ENCODE measurements around the gene SLC7A7.
"Not testable (repeated sequence)": the region's sequence is repeated elsewhere in the genome, so short reads cannot be mapped to it uniquely, and the experiment has no call there.

The SLC7A7 gene

DNA sequence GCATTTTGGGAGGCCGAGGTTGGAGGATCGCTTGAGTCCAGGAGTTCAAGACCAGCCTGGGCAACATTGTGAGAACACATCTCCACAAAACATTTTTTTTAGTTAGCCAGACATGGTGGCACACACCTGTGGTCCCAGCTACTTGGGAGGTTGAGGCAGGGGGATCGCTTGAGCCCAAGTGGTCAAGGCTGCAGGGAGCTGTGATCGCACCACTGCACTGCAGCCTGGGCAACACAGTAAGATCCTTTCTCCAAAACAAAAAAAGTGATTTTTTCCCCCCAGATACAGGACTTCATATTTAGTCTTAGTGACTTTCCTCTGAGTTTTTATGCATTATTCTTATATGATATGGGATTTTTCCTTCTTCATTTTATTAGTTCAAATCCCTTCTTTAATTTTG lies 28.6 kb downstream of the SLC7A7 start:
- DNase-seq, result no peak

DNA sequence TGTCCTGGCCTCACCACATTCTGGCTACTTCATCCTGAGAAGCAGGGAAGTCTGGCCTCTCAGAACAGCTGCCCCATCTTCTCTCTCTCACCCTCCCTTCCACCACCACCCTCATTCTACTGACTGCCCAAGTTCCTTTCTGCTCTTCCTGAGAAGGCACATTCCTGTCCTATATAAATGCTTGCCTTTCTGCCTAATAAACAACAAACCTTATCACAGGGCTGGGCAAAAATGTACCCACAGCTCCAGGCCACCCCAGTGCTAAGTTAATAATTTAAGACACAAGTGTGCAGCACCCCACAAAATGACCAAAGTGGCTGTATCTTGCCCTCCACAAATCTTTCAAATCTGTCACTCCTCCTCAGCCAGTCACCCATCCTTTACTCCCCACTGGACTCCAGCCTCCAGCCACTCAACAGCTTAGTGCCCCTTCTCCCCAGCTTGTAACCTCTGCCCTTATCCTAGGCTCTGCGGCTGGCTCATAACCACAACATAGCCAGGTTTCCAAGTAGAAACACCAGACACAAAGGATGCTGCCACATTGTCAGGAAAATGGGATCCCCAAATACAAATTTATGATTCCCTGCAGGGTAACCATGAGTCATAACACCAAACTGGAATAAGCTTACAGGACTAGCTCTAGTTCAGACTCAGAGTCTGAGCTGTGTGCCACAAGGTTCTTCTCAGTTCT lies 33.8 kb downstream of the SLC7A7 start:
- DNase-seq, result no peak

DNA sequence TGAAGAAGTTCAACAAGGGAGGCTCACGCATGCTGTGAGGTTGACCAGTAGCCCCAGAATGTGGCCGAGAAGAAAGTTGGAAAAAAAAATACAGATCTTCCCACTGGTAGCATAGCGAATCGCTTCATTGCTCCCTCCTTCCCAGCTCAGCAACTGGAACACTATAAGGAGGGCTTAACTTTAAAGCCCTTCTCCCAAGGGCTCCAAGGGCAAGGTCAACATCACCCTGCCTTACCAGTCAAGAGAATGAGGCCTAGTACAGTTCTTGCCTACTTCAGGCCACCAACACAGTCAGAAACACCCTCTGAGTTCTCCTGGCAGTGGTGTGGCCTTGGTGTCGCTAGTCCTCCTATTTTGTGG lies 34.3 kb downstream of the SLC7A7 start:
- no peak for DNase-seq

DNA sequence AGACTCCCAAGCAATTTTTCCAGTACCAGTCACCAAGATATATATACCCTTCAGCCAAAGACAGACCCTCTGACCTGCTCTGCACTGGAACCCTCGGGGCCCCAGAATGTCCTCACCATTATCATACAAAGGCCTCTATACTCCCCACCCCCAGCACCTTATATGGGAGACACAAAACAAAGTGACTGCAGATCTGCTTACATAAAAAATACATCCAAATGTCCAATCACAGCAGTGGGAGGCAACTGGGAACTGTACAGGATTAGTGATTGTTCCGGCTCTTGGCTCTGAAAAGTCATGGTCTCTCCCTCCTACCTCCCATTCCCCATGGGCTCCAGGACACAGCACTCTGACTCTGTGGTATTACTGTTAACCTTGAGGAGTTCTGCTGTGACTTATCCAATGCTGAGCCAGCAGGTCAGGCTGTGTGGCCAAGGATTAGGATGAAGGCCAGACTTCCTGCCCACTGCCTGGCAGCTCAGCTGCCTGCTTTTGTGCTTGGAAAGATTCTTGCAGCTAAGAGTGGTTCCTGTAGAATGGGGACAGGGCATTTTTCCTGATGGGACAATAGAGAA lies 35.0 kb downstream of the SLC7A7 start:
- no peak for DNase-seq

DNA sequence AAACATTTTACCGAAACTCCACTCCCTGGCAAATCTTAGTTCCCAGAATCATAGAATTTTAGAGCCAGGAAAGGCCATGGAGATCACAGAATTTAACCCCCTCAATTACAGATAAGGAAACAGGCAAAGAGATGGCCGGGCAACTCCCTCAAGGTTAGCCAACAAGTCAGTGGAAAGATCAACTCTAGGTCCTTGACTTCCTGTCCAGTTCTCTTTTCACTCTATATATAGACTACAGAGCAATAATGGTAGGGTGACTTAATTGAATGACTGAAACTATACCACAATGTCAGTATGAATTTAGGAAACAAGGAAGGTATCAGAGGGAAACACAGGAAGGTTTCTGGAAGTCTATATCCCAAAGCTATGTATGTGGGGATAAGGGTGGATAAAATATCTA lies 37.2 kb downstream of the SLC7A7 start:
- DNase-seq, result no peak

DNA sequence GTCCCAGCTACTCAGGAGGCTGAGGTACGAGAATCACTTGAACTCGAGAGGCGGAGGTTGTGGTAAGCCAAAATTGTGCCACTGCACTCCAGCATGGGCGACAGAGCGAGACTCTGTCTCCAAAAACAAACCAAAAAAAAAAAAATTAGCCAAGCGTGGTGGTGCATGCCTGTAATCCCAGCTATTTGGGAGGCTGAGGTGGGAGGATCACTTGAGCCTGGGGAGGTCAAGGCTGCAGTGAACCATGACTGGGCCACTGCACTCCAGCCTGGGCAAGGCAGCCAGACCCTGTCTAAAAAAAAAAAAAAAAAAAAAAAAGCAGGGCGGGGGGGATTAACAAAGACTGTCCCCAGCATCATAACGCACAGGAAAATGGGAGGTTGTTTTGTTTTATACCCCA lies 38.4 kb downstream of the SLC7A7 start:
- not testable (repeated sequence) for DNase-seq

DNA sequence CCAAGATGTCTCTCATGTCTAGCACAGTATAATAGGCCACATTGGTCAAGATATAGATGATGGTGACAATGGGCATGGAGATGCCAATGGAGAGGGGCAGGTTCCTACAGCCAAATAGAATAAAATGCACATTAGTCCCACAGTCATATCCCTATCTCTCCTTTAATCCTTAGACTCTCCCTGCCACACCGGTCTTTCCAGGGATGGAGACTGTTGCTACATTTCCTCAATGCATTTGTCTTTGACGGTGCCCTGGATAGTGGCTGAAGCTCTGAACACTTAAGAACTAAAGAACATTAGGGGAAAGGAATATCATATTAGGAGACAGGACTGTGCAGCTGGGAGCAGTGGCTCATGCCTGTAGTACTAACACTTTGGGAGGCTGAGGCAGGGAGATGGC lies 39.0 kb downstream of the SLC7A7 start:
- no peak for DNase-seq

DNA sequence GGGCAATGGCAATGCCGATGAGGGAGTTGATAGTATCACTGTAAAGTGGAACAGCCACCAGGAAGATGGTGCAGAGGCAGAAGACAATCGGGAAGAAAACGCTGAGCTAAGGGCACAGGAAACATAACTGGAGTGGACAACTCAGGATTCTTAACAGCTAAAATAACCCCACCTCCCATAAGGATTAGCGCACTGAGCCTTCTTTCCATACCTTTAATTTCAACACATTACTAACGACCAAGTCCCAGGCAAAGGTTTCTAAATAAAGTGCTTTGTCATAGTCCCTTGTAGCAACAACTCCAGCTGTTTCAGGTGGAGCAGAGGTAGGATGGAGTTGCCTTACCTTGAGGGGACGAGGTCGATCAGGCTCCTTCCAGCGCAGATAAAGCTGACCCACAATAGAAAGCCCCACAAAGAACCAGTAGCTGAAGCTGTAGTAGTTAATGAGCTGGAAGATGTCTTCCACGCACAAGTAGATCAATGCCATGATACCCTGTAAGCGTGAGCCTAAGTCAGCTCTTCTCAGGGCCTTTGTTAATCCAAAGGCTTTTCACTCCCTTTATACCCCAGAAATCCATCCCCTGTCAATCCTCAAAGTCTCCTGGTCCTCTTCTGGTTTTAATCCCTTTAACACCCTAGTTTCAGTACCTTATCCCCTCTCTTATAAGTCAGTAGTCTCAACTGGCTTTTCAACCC lies 41.1 kb downstream of the SLC7A7 start:
- no peak for DNase-seq

DNA sequence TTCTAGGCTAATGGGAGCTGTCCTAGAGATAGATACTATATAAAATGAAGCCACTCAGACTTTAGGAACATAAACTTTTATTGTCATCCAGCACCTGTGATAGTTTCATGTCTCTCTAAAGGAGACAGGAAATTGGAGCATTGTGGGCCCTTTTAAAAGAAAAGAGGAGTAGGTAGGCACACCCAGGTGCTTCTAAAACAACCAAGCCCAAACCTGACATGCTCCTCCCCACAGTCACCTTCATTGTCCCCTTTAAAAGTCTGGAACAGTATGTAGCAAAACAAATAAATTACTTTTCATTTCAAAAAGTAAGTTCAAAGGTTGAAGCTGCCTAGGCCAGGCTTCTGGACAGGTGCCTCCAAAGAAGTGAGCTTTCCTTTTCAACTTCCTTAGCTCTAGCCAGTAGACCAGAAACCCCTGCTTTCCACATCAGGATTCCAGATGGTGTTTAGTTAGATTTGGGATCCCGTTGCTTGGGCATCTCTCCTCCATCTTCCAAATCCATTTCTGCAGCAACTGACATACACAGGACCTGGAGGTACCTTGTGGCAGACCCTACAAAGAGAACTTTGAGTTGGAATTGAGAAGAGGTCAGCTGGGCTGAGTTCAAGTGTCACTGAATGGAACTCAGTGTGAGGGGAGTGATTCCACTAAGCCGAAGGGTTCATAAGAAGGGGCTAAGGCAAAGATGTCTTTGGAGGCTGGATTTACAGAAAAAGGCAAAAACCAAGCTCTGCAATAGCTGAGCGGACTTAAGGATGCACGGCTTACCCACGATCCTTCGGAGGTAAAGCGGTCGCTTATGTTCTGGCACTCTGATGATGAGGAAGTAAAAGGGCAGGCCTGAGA lies 41.8 kb downstream of the SLC7A7 start:
- no peak for DNase-seq

DNA sequence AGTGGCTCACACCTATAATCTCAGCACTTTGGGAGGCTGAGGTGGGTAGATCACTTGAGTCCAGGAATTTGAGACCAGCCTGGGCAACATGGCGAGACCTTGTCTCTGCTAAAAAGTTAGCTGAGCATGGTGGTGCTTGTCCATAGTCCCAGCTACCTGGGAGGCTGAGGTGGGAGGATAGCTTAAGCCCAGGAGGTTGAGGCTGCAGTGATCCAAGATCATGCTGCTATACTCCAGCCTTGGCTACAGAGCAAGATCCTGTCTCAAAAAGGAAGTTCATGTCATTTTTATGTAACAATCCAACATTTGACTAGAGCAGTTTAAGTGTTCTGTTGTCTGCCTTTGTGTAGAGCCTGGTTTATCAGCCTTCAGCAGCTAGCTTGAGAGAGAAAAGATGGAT lies 42.5 kb downstream of the SLC7A7 start:
- DNase-seq, result no peak

DNA sequence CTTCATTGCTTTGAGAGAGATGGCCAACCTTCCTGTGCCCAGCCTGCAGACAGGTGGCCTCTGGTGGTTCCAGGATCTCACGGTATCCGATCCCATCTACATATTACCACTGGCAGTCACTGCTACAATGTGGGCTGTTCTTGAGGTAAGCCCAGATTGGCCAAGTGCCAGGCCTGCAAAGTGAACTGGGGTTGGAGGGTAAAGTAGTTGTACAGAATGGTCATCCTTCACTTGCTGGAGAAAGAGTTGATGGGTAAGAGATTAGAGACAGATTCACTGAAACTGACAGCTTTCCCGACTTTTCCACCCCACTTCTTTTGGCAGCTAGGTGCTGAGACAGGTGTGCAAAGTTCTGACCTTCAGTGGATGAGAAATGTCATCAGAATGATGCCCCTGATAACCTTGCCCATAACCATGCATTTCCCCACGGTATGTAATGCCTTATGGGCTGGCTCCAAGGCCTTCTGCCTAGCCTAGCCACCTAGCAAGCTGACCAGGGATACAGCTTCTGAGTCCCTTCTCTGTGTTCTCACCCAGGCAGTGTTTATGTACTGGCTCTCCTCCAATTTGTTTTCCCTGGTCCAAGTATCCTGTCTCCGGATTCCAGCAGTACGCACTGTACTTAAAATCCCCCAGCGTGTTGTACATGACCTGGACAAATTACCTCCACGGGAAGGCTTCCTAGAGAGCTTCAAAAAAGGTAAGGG lies 44.6 kb downstream of the SLC7A7 start:
- DNase-seq, result no peak

DNA sequence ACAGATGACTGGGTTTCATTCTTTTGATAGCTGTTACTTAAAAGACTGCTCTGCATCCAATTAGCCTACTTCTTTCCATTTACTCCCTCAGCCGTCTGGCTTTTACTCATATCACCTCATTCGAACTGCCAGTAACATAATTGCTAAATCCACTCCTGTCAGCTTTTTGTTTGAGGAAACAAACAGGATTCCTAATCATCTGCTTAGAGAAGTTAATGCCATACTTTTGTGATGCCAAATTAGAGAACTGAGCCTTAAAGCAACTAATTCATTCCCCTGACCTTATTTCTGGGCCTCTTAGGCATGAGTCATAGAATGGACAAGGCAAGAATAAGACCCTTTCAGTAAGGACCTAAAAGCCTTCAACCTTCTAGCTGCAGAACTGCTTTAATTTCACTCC lies 45.9 kb downstream of the SLC7A7 start:
- no peak for DNase-seq

DNA sequence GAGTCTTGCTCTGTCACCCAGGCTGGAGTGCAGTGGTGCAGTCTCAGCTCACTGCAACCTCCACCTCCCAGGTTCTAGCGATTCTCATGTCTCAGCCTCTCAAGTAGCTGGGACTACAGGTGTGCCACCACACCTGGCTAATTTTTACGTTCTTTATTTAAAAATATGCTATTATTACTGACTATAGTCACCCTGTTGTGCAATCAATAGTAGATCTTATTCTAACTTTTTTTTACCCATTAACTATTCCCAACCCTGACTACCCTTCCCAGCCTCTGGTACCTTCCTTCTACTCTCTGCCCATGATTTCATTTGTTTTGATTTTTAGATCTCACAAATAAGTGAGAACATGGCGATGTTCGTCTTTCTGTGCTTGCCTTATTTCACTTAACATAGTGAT lies 46.3 kb downstream of the SLC7A7 start:
- DNase-seq, result no peak

DNA sequence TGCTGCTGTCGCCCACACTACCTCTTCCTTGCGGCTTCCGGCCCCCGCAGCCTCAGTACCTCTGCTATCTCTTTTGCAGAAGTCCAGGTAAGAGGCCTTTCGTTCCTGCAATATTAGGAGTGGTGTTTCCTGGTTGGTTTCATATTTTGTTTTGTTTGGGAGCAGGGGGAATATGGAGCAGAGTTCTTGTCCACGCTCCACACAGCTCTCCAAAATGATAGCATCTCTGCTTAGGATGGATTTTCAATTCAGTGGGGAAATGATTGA lies 48.0 kb downstream of the SLC7A7 start:
- DNase-seq, result no peak

DNA sequence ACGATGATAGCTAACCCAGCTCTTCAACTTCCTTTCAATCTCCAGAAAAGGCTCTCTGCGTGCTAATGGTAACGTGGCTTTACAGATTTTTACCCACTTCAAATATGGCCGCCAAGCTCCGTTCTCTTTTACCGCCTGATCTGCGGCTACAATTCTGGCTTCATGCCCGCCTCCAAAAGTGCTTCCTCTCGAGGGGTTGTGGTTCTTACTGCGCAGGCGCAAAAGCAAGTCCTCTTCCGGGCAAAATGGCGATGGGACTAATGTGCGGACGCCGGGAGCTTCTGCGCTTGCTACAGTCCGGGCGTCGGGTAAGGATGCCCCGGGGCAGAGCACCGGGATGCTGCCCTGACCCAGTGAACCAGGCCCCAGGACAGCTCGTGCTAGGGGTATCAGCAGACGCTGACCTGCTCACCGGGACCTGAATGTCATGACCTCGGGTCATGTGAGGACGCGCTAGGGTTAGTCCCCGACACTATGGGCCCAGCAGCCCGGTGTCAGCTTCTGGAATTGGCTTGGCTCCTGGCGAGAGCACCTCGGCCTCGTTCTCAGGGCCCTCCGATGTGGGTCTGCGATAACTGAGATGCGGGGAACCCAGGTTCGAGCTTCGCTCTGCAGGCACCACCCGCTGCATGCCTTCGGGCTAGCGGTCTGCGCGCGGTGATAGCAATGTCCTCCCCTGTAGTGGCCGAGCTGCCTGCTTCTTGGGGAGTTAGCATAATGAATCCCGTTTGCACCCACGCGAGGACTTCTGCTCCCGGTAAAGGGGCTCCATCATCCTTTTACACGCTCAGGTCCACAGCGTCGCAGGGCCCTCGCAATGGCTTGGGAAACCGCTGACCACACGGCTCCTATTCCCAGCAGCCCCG lies 48.5 kb downstream of the SLC7A7 start, which contains the start of gene OXA1L:
OXA1L (plus strand) TSS at position 232 of the 866 bp plus-strand sequence; CDS start at position 246, 14 bp downstream.
- DNase-seq, result peak; percentile 96

DNA sequence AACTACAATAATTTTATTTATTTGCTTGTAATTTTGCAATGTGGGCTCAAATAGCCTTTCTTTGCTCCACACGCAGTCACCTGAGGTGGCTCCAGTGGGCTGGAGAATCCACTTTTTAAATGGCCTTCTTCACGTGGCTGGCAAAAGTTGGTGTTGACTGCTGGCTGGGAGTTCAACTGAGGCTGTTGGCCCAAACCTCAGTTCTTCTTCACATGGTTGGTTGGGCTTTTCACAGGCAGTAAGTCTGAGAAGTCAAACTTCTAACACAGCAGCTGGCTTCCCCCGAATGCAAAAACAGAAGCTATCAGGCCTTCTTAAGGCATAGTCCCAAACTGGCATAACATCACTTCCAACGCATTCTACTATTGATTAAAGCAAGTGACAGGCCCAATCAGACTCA lies 50.9 kb downstream of the SLC7A7 start:
- no peak for DNase-seq

DNA sequence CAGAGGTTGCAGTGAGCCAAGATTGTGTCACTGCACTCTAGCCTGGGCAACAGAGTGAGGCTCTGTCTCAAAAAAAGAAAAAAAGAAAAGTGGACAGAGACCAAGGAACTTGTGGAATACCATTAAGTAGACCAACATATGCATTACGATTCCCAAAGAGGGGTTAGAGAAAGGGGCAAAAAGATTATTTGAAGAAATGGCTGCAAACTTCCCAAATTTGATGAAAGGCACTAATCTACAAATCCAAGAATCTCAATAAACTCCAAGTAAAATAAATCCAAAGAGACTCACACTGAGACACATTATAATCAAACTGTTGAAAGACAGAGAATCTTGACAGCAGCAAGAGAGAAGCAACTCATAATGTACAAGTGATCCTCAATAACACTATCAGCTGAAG lies 53.5 kb downstream of the SLC7A7 start:
- DNase-seq, result no peak

DNA sequence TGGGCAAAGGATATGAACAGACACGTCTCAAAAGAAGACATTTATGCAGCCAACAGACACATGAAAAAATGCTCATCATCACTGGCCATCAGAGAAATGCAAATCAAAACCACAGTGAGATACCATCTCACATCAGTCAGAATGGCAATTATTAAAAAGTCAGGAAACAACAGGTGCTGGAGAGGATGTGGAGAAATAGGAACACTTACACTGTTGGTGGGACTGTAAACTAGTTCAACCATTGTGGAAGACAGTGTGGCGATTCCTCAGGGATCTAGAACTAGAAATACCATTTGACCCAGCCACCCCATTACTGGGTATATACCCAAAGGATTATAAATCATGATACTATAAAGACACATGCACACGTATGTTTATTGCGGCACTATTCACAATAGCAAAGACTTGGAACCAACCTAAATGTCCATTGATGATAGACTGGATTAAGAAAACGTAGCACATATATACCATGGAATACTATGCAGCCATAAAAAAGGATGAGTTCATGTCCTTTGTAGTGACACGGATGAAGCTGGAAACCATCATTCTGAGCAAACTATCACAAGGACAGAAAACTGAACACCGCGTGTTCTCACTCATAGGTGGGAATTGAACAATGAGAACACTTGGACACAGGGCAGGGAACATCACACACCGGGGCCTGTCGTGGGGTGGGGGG lies 57.1 kb downstream of the SLC7A7 start:
- DNase-seq, result not testable (repeated sequence)

DNA sequence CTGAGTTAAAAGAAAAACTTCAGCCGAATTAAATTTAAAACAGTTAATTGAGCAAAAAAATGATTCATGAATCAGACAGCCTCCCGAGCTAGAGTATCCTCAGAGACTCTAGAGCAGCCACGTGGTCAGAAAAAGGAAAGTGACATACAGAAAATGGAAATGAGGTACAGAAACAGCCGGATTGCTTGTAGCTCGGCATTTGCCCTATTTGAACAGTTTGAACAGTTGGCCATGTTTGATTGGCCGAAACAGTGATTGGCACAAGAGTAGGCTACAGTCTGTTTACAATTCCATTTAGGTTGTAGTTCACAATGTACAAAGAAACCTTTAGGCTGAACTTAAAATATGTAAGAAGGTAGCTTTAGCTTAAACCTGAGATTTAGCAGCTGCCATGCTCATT lies 61.6 kb downstream of the SLC7A7 start:
- no peak for DNase-seq

DNA sequence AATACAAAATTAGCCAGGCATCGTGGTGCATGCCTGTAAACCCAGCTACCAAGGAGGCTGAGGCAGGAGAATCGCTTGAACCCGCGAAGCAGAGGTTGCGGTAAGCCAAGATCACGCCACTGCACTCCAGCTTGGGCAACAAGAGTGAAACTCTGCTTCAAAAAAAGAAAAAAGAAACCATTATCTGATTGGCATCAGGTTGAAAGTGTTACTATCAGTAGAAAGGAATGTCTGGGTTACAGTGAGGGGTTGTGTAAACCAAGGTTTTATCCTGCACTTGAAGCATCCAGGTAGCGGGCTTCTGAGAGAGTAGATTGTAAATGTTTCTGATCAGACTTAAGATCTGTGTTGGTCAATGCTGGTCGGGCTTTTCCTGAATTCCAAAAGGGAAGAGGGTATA lies 62.8 kb downstream of the SLC7A7 start:
- DNase-seq, result no peak

DNA sequence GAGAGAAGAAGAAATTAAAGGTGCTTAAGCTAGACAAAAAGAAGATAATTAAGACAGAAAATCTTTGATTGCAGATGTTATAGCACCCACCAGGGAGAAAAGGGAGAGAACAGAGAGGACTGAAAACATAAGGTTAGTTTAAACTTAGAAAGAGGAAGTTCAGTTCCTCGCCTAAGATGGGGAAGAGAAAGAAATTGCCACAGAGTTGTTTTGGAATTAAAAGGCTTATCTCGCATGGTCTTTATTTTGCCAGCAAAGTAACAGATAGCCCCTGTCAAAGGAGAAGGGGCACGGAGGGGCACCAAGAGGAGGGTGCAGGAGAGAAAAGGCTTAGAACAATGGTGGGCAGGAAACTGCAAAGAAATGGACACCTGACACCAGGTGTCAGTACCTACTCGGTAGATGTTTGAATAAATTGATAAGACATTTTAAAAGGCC lies 66.6 kb downstream of the SLC7A7 start:
- DNase-seq, result no peak

All from left hindlimb (tissue), 1 donor.